Loucy (cell line): Measurements from ENCODE around the gene BTN2A1.
A peak's percentile ranks its signal among the peaks of the same experiment; 100 is the strongest.

ENCODE experiments used
- H2AFZ ChIP-seq: fragments of 200-600 bp; sonication (generic); 2 replicates; pipeline ENCODE4 v1.6.0; 2016; ENCODE audit warnings: antibody characterized with exemption, mild to moderate bottlenecking, low read length, moderate library complexity
- H3F3A ChIP-seq: fragments of 200-600 bp; 2 replicates; pipeline ENCODE4 v1.6.0; 2016; ENCODE audit warnings: antibody characterized with exemption, low read depth, mild to moderate bottlenecking
- H3K27me3 ChIP-seq: fragments of 200-600 bp; sonication (generic); 2 replicates; pipeline ENCODE4 v1.6.1; 2014; ENCODE audit warnings: low read length, mild to moderate bottlenecking; ENCODE audit not compliant: insufficient read depth, poor library complexity, severe bottlenecking
- H3K36me3 ChIP-seq: fragments of 200-600 bp; sonication (generic); 2 replicates; pipeline ENCODE4 v1.6.1; 2016; ENCODE audit warnings: low read length; ENCODE audit not compliant: insufficient read depth
- H3K4me1 ChIP-seq: fragments of 200-600 bp; sonication (generic); 2 replicates; pipeline ENCODE4 v1.5.1; 2014; ENCODE audit warnings: low read length, mild to moderate bottlenecking; ENCODE audit not compliant: insufficient read depth, poor library complexity, severe bottlenecking
- H3K4me2 ChIP-seq: fragments of 200-600 bp; sonication (generic); 2 replicates; pipeline ENCODE4 v1.6.0; 2014; ENCODE audit warnings: antibody characterized with exemption, low read length, low read depth, mild to moderate bottlenecking; ENCODE audit not compliant: poor library complexity, severe bottlenecking
- H3K4me3 ChIP-seq: fragments of 200-600 bp; sonication (generic); 2 replicates; pipeline ENCODE4 v1.5.1; 2014; ENCODE audit warnings: low read length, mild to moderate bottlenecking, mixed read lengths; ENCODE audit not compliant: poor library complexity, severe bottlenecking
- H3K79me2 ChIP-seq: fragments of 200-600 bp; sonication (generic); 2 replicates; pipeline ENCODE4 v1.6.1; 2014; ENCODE audit warnings: low read length; ENCODE audit not compliant: insufficient read depth
- H3K9ac ChIP-seq: fragments of 200-600 bp; sonication (generic); 2 replicates; pipeline ENCODE4 v1.6.0; 2014; ENCODE audit warnings: mild to moderate bottlenecking, low read depth, low read length, moderate library complexity; ENCODE audit not compliant: poor library complexity, severe bottlenecking
- H3K9me2 ChIP-seq: fragments of 200-600 bp; sonication (generic); replicated peaks from 2 replicates; pipeline ENCODE4 v1.6.1; 2016; ENCODE audit warnings: low read depth, low read length, mixed read lengths
- H3K9me3 ChIP-seq: fragments of 200-600 bp; sonication (generic); 2 replicates; pipeline ENCODE4 v1.6.1; 2014; ENCODE audit warnings: mild to moderate bottlenecking, antibody characterized with exemption, low read length, low read depth; ENCODE audit not compliant: insufficient read depth
- H4K20me1 ChIP-seq: fragments of 200-600 bp; sonication (generic); 2 replicates; pipeline ENCODE4 v1.6.0; 2014; ENCODE audit warnings: antibody characterized with exemption, low read length, mild to moderate bottlenecking; ENCODE audit not compliant: insufficient read depth, poor library complexity, severe bottlenecking
- EZH2phosphoT487 ChIP-seq: fragments of 200-600 bp; IDR thresholded peaks from 2 replicates; pipeline ENCODE4 v1.6.1; 2018; ENCODE audit warnings: antibody characterized with exemption, mild to moderate bottlenecking, moderate library complexity, borderline replicate concordance
- TF ChIP-seq, protein P1 (sequence below): fragments of 200-600 bp; sonication (generic); conservative IDR thresholded peaks from 2 replicates; pipeline ENCODE4 v1.5.1; 2014; ENCODE audit warnings: mild to moderate bottlenecking, antibody characterized with exemption, low read length

BTN2A1 gene

DNA sequence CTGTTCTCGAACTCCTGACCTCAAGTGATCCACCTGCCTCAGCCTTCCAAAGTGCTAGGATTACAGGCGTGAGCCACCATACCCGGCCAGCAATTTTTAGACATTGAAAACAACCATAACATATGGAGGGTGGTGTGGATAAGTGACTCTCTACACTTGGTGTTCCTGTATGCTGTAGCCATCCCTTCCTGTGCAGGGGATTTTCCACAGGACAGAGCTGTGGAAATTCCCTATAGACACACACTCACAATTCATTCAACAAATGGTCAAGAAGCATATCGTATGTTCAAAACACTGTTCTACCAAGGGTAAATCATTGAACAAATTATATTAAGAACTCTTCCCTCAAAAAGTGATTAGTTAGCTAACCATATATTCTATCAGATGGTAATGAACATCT, 6.3 kb downstream of the BTN2A1 start:
- Histone ChIP-seq H3K27me3 (no peaks in the 10 kb centered on the region), H3K79me2 (peaks cover 52% of the 10 kb centered on the region), H3K36me3 (peaks cover 60% of the 10 kb centered on the region; the same call in 1 of the 2 replicates), H4K20me1 (peaks cover 13% of the 10 kb centered on the region), H3K4me2 (no peak overlapping the region), H3K4me3 (no peak overlapping the region), H3K4me1 (peaks cover 41% of the 10 kb centered on the region), H3K9me2 (no peaks in the 10 kb centered on the region), H3K9me3 (no peaks in the 10 kb centered on the region), H3F3A (no peaks in the 10 kb centered on the region), H2AFZ (no peak overlapping the region), H3K9ac (no peak overlapping the region)
- no peak for TF ChIP-seq EZH2phosphoT487
- TF ChIP-seq, protein P1, sequence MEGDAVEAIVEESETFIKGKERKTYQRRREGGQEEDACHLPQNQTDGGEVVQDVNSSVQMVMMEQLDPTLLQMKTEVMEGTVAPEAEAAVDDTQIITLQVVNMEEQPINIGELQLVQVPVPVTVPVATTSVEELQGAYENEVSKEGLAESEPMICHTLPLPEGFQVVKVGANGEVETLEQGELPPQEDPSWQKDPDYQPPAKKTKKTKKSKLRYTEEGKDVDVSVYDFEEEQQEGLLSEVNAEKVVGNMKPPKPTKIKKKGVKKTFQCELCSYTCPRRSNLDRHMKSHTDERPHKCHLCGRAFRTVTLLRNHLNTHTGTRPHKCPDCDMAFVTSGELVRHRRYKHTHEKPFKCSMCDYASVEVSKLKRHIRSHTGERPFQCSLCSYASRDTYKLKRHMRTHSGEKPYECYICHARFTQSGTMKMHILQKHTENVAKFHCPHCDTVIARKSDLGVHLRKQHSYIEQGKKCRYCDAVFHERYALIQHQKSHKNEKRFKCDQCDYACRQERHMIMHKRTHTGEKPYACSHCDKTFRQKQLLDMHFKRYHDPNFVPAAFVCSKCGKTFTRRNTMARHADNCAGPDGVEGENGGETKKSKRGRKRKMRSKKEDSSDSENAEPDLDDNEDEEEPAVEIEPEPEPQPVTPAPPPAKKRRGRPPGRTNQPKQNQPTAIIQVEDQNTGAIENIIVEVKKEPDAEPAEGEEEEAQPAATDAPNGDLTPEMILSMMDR, result no peak

DNA sequence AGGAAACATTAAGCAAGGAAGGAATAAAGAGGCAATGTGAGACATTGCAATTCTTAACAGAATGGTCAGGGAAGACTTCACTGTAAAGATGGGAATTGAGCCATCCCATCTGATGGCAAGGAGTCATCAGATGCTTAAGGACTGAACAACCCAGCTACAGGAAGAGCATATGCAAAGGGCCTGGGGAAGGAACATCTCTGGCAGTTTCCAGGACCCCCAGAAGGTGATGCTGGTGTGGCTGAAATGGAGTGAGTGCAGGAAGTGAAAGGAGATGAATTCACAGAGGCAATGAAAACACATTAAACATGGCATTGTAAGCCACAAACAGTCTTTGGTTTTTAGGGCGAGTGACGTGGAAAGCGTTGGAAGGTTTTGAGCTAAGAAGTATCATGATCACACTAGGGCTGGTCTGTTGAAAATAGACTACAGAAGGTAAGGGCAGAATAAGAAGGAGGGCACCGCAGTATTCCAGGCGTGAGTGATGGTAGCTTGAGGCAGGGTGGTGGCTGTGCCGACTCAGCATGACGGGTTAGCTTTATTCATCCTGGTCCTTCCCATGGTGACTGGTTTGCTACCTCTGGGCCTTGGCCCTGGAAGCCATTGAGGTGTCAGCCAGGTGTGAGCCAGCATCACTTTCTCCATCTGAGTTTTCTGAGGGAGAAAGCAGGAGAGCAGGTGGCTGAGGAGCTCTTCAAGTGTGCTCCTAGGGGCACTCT, 6.8 kb downstream of the BTN2A1 start:
- TF ChIP-seq, protein P1, result peak; percentile 31
- TF ChIP-seq EZH2phosphoT487, result no peak
- Histone ChIP-seq H3K4me1 (peaks cover 36% of the 10 kb centered on the region), H3K4me3 (no peak overlapping the region), H2AFZ (no peak overlapping the region), H3K36me3 (peaks cover 60% of the 10 kb centered on the region; the same call in 1 of the 2 replicates), H3K4me2 (peak overlapping the region; percentile 13), H3K27me3 (no peaks in the 10 kb centered on the region), H3K79me2 (peaks cover 47% of the 10 kb centered on the region), H3K9me3 (no peaks in the 10 kb centered on the region), H3F3A (no peaks in the 10 kb centered on the region), H3K9me2 (no peaks in the 10 kb centered on the region), H4K20me1 (peaks cover 13% of the 10 kb centered on the region), H3K9ac (no peak overlapping the region)

DNA sequence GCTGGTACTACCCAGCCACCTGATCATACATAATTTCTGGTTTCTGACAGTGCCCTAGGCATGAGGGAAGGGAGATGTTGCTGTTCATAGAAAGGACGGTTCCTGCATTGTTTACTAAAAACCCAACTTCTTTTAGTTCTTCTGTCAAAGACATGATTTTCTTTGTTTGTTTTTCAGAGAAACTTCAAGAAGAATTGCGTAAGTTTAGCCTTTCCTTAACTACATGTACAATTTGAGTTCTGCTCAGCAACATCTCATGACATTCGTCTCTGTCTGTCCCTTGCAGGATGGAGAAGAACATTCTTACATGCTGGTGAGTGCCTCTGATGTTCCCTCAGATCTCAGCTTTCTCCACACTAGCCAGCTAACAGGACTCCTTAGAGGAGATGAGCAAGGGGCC, 8.0 kb downstream of the BTN2A1 start:
- peaks cover 60% of the 10 kb centered on the region; the same call in 1 of the 2 replicates for H3K36me3 ChIP-seq
- H3K4me2 ChIP-seq, result no peak overlapping the region
- H3K79me2 ChIP-seq, result peaks cover 35% of the 10 kb centered on the region

More for the DNA sequence above, 8.0 kb downstream of the BTN2A1 start:
- Histone ChIP-seq H3F3A (no peaks in the 10 kb centered on the region), H3K9me3 (no peaks in the 10 kb centered on the region), H2AFZ (no peak overlapping the region), H3K4me1 (peaks cover 24% of the 10 kb centered on the region), H3K9ac (no peak overlapping the region), H3K9me2 (no peaks in the 10 kb centered on the region), H3K4me3 (no peak overlapping the region), H3K27me3 (no peaks in the 10 kb centered on the region), H4K20me1 (peaks cover 6% of the 10 kb centered on the region)
- no peak for TF ChIP-seq EZH2phosphoT487
- TF ChIP-seq, protein P1, result no peak
